Measurements from ENCODE around the gene FAM161B.
"Not testable (repeated sequence)": the region's sequence is repeated elsewhere in the genome, so short reads cannot be mapped to it uniquely, and the experiment has no call there.

GRCh38 chr14:73919457-73919856 is 30.4 kb downstream of the FAM161B start:
- not testable (repeated sequence) for TF ChIP-seq RAD21 (IDR thresholded peaks at IDR 0.05; ENCODE audit: low read length); MXI1 (IDR thresholded peaks at IDR 0.05; ENCODE audit: borderline replicate concordance, low read depth, low read length); RCOR1 (IDR thresholded peaks at IDR 0.05; ENCODE audit: insufficient replicate concordance, low read length); CTCF (conservative IDR thresholded peaks at IDR 0.05; ENCODE audit: low read depth, low read length); RFX5 (IDR thresholded peaks at IDR 0.05; ENCODE audit: low read depth, low read length); USF2 (IDR thresholded peaks at IDR 0.05; ENCODE audit: low read depth, low read length); BHLHE40 (IDR thresholded peaks at IDR 0.05; ENCODE audit: low read depth, low read length); POLR2A (IDR thresholded peaks at IDR 0.05; ENCODE audit: low read depth, low read length); ELK1 (IDR thresholded peaks at IDR 0.05; ENCODE audit: borderline replicate concordance, low read depth, low read length); CEBPB (IDR thresholded peaks at IDR 0.05; ENCODE audit: low read depth, low read length); SMC3 (IDR thresholded peaks at IDR 0.05; ENCODE audit: low read depth, low read length)

Data from IMR-90 (cell line).